HepG2 (cell line): Measurements from ENCODE around the gene POU1F1. TPM values are rescaled to one million over a fixed set of nuclear protein-coding genes. Genes with fewer than 3 reads are reported as not detected.

Experiments
- ATAC-seq: fragments of 200-7000 bp; cut with Tn5 transposase; 3 replicates; pipeline ENCODE4 v1.9.1; 2020; ENCODE audit warnings: mild to moderate bottlenecking, moderate library complexity
- BruUV-seq: library from RNA; stranded (reverse); fragments of 400-500 nt; replicated peaks from 2 replicates; lab custom pipeline; 2021; lab: Mats Ljungman, UMichigan
- CTCF ChIA-PET: fragments of 300-600 bp; formaldehyde crosslinking; extraction: SDS; loops from one replicate; lab custom pipeline; 2021; ENCODE audit warnings: low total read pairs, inconsistent platforms, low intra/inter-chr PET ratio; lab: Yijun Ruan, JAX
- POLR2A ChIA-PET: fragments of 350-600 bp; sonication (Branson Sonifier 250); formaldehyde crosslinking; loops from one replicate; lab custom pipeline; 2020; ENCODE audit warnings: antibody characterized with exemption, inconsistent platforms; lab: Yijun Ruan, JAX
- DNase-seq: peaks from one replicate; pipeline ENCODE4 v3.0.0-alpha.2; 2015; ENCODE audit warnings: low spot score
- FAIRE-seq: peaks from 3 replicates; lab custom pipeline; 2011; peaks lifted over from hg19 to GRCh38; lab: Jason Lieb, UNC
- H2AFZ ChIP-seq: one replicate; pipeline ENCODE4 v1.6.1; 2011; ENCODE audit warnings: low read length, inconsistent platforms
- H3K27ac ChIP-seq: fragments of 300-600 bp; 3 replicates; pipeline ENCODE4 v1.8.0; 2011; ENCODE audit warnings: mixed run types, mild to moderate bottlenecking, mixed read lengths, low read length, inconsistent platforms; ENCODE audit not compliant: insufficient read depth; ENCODE audit errors: extremely low read length
- H3K27me3 ChIP-seq, 2 experiments: fragments of 200-600 bp in 1 of 2; 2 replicates in 1 of 2; 3 replicates in 1 of 2; pipeline versions ENCODE4 v1.6.0 to v1.8.0; 2011; ENCODE audit warnings: low read length in 2 of 2, mild to moderate bottlenecking in 2 of 2, moderate library complexity in 2 of 2, inconsistent platforms in 1 of 2; ENCODE audit not compliant: insufficient read depth in 2 of 2, control insufficient read depth in 1 of 2
- H3K36me3 ChIP-seq, 2 experiments: fragments of 200-600 bp in 1 of 2; replicated peaks in 1 of 2; 2 replicates in 1 of 2; 3 replicates in 1 of 2; pipeline versions ENCODE4 v1.5.1 to v1.8.0; 2011; ENCODE audit warnings: low read length in 2 of 2, inconsistent platforms in 1 of 2; ENCODE audit not compliant: insufficient read depth in 2 of 2, control insufficient read depth in 1 of 2
- H3K4me1 ChIP-seq: 2 replicates; pipeline ENCODE4 v1.5.1; 2012; ENCODE audit warnings: low read length, inconsistent platforms; ENCODE audit not compliant: insufficient read depth
- H3K4me2 ChIP-seq: 2 replicates; pipeline ENCODE4 v1.6.0; 2011; ENCODE audit warnings: low read depth, low read length, inconsistent platforms
- H3K4me3 ChIP-seq, 3 experiments: fragments of 200-600 bp in 1 of 3; sonication (generic), shearing (Covaris generic) in 1 of 3; replicated peaks in 1 of 3; 2 replicates each; pipeline ENCODE4 v1.5.1; 2011 to 2016; ENCODE audit warnings: low read length in 3 of 3, inconsistent platforms in 2 of 3, low read depth in 2 of 3, mild to moderate bottlenecking in 2 of 3, control low read depth in 1 of 3, mixed read lengths in 1 of 3; ENCODE audit not compliant: insufficient read depth in 1 of 3
- H3K79me2 ChIP-seq: one replicate; pipeline ENCODE4 v1.6.1; 2011; ENCODE audit warnings: low read length, inconsistent platforms; ENCODE audit not compliant: insufficient read depth
- H3K9ac ChIP-seq: 2 replicates; pipeline ENCODE4 v1.6.0; 2011; ENCODE audit warnings: mild to moderate bottlenecking, low read depth, low read length, inconsistent platforms; ENCODE audit not compliant: insufficient read depth
- H3K9me3 ChIP-seq: 2 replicates; pipeline ENCODE4 v1.5.1; 2012; ENCODE audit warnings: mild to moderate bottlenecking, low read length
- H4K20me1 ChIP-seq: 2 replicates; pipeline ENCODE4 v1.6.0; 2011; ENCODE audit warnings: inconsistent platforms, mild to moderate bottlenecking, low read length, moderate library complexity; ENCODE audit not compliant: insufficient read depth
- POLR2A ChIP-seq, 2 experiments: IDR thresholded peaks; 2 replicates each; pipeline ENCODE4 v1.6.1; 2011; ENCODE audit warnings: low read depth in 2 of 2, low read length in 2 of 2, mild to moderate bottlenecking in 1 of 2, moderate library complexity in 1 of 2; ENCODE audit not compliant: insufficient read depth in 1 of 2
- POLR2AphosphoS5 ChIP-seq: IDR thresholded peaks from 2 replicates; pipeline ENCODE4 v1.6.1; 2012; ENCODE audit warnings: low read depth, low read length
- TEAD2 ChIP-seq: sonication (generic); formaldehyde crosslinking; IDR thresholded peaks from 2 replicates; pipeline ENCODE4 v1.9.0; 2021; ENCODE audit warnings: missing genetic modification reagents
- ZBTB21 ChIP-seq: sonication (generic); formaldehyde crosslinking; IDR thresholded peaks from 2 replicates; pipeline ENCODE4 v1.4.0; 2020; ENCODE audit warnings: missing genetic modification reagents
- ZSCAN12 ChIP-seq: sonication (generic); formaldehyde crosslinking; IDR thresholded peaks from 2 replicates; pipeline ENCODE4 v1.9.0; 2021; ENCODE audit warnings: mild to moderate bottlenecking, missing genetic modification reagents
- WGBS: methylation state at CpG from one replicate; pipeline ENCODE4 v1.1.6; 2017; ENCODE audit warnings: low lambda C conversion rate; 5-methylcytosine and 5-hydroxymethylcytosine counted together
- in situ Hi-C: cut with HindIII; loops from 2 replicates; pipeline ENCODE4 v1.10.0; 2017; ENCODE audit warnings: low pct_unique_long_range_greater_than_20kb; ENCODE audit not compliant: extremely low pct_ligation_motif_present
- intact Hi-C: fragments of 100-400 bp; cut with micrococcal nuclease; formaldehyde crosslinking; loops from one replicate; pipeline ENCODE4 v1.10.0; 2022; ENCODE audit not compliant: unreplicated experiment
- polyA plus RNA-seq, 8 experiments: library from polyadenylated mRNA; depleted of rRNA in 3 of 8; stranded (reverse) in 7 of 8; unstranded in 1 of 8; fragments of >200 nt; fragmentation: Illumina TruSeq in 4 of 8; extraction: Trizol in 4 of 8; gene quantifications; 2 replicates each; pipeline versions ENCODE4 v1.2.1 to v1.2.3, GENCODE V29; 2011 to 2016; ENCODE audit warnings: low read depth in 4 of 8, missing spikeins in 1 of 8, mixed read lengths in 1 of 8; ENCODE audit not compliant: insufficient read depth in 1 of 8
- total RNA-seq, 5 experiments: library from RNA; depleted of rRNA; stranded (reverse); fragments of >200 nt; fragmentation: Illumina TruSeq; extraction: Trizol; gene quantifications; 2 replicates each; pipeline ENCODE4 v1.2.3, GENCODE V29; 2016; ENCODE audit warnings: low read depth in 1 of 5
- TF ChIP-seq, protein P1 (sequence below): sonication (generic); formaldehyde crosslinking; IDR thresholded peaks from 2 replicates; pipeline ENCODE4 v1.4.0; 2020; ENCODE audit warnings: missing genetic modification reagents
- TF ChIP-seq, protein P2 (sequence below): sonication (generic); formaldehyde crosslinking; IDR thresholded peaks from 2 replicates; pipeline ENCODE4 v1.4.0; 2020; ENCODE audit warnings: missing genetic modification reagents
- TF ChIP-seq, protein P3 (sequence below): sonication (generic); formaldehyde crosslinking; IDR thresholded peaks from 2 replicates; pipeline ENCODE4 v1.4.0; 2020; ENCODE audit warnings: missing genetic modification reagents, borderline replicate concordance

POU1F1 gene
- total and polyA plus RNA-seq, 2 of the 13 experiments (the other 11 are each of a cell fraction or from before 2014, with no cell fraction given), result not detected

DNA sequence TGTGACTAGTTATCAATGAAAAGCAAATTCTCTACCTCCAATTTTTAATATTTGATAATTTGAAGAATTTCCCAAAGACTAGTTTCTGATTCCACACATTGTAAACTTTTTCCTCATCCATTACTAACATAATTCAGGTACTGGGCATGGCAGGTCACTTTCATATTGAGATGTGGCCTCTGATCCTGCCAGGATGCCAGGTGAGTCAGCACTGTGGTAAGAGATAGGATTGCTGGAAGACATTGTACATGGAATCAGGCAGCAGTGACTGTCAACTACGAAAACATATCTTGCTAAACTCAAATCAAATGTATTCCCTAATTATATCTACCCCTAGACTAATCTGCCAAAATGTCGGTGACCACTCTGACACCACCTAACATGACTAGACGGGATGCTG, 33.2 kb upstream of the POU1F1 start:
- no peak overlapping the region for H3K4me2 ChIP-seq
- CTCF ChIA-PET, result no interaction called here
- no peak for ATAC-seq

DNA sequence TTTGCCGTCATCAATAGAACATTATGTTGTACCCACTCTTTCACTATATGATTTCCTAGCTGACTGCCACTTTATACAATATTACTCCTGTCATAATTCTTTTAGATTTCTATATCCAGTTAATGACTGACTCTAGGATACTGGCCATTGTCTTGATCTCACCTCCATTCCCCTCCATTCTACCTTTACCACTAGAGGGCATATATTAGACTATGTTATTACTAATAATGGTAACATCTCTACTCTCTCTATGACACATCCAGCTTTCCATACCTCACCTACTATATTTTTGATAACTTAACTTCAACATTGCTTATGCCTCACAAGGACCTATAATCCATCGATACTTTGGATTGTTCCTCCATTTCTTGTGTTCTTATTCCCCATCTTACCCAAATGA, 31.4 kb upstream of the POU1F1 start:
- no peak overlapping the region for H3K27ac ChIP-seq
- in situ Hi-C loops, result loop anchor here (25.0 kb wide), 1 partner anchor 704 kb away; no protein-coding TSS in a partner anchor
- POLR2A ChIA-PET, result no interaction called here

More for the DNA sequence above, 33.2 kb upstream of the POU1F1 start:
- 7% methylated on average over 3 of the region's 3 CpGs for WGBS
- H3K9ac ChIP-seq, result no peak overlapping the region
- FAIRE-seq, result no peak
- TF ChIP-seq POLR2AphosphoS5 (no peak), ZBTB21 (CRISPR knock-in tag) (no peak), ZSCAN12 (CRISPR knock-in tag) (no peak)
- TF ChIP-seq, protein P1, sequence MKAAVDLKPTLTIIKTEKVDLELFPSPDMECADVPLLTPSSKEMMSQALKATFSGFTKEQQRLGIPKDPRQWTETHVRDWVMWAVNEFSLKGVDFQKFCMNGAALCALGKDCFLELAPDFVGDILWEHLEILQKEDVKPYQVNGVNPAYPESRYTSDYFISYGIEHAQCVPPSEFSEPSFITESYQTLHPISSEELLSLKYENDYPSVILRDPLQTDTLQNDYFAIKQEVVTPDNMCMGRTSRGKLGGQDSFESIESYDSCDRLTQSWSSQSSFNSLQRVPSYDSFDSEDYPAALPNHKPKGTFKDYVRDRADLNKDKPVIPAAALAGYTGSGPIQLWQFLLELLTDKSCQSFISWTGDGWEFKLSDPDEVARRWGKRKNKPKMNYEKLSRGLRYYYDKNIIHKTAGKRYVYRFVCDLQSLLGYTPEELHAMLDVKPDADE (CRISPR knock-in tag), result no peak
- POLR2A ChIA-PET, result no interaction called here
- DNase-seq, result no peak
- no peak overlapping the region for H3K4me3 ChIP-seq
- no peaks in the 10 kb centered on the region for H4K20me1 ChIP-seq
- no peak overlapping the region for H3K27ac ChIP-seq
- H3K4me1 ChIP-seq, result no peaks in the 10 kb centered on the region
- no TSS peak for BruUV-seq
- no peaks in the 10 kb centered on the region for H3K79me2 ChIP-seq
- no peak overlapping the region for H2AFZ ChIP-seq
- H3K9me3 ChIP-seq, result no peaks in the 10 kb centered on the region
- no peaks in the 10 kb centered on the region for H3K27me3 ChIP-seq
- in situ Hi-C loops (loop anchor here (25.0 kb wide), 1 partner anchor 703 kb away; no protein-coding TSS in a partner anchor), intact Hi-C loops (no loop called here)
- H3K36me3 ChIP-seq, result no peaks in the 10 kb centered on the region

More for the DNA sequence above, 31.4 kb upstream of the POU1F1 start:
- intact Hi-C loops, result no loop called here
- WGBS, result 69% methylated on average over 2 of the region's 2 CpGs
- Histone ChIP-seq H4K20me1 (no peaks in the 10 kb centered on the region), H3K4me2 (no peak overlapping the region), H3K4me1 (no peaks in the 10 kb centered on the region), H3K27me3 (no peaks in the 10 kb centered on the region; a peak in 1 of 5 replicates), H3K36me3 (no peaks in the 10 kb centered on the region), H3K79me2 (no peaks in the 10 kb centered on the region), H3K9me3 (no peaks in the 10 kb centered on the region), H3K4me3 (no peak overlapping the region), H3K9ac (no peak overlapping the region), H2AFZ (no peak overlapping the region)
- CTCF ChIA-PET, result no interaction called here
- FAIRE-seq (no peak), DNase-seq (no peak), ATAC-seq (peak; percentile 68)
- BruUV-seq, result no TSS peak
- TF ChIP-seq TEAD2 (CRISPR knock-in tag) (no peak), POLR2A (IDR thresholded peaks at IDR 0.05; ENCODE audit: insufficient read depth in 1 of 2, low read depth in 2 of 2, low read length in 2 of 2) (no peak)
- TF ChIP-seq, protein P2, sequence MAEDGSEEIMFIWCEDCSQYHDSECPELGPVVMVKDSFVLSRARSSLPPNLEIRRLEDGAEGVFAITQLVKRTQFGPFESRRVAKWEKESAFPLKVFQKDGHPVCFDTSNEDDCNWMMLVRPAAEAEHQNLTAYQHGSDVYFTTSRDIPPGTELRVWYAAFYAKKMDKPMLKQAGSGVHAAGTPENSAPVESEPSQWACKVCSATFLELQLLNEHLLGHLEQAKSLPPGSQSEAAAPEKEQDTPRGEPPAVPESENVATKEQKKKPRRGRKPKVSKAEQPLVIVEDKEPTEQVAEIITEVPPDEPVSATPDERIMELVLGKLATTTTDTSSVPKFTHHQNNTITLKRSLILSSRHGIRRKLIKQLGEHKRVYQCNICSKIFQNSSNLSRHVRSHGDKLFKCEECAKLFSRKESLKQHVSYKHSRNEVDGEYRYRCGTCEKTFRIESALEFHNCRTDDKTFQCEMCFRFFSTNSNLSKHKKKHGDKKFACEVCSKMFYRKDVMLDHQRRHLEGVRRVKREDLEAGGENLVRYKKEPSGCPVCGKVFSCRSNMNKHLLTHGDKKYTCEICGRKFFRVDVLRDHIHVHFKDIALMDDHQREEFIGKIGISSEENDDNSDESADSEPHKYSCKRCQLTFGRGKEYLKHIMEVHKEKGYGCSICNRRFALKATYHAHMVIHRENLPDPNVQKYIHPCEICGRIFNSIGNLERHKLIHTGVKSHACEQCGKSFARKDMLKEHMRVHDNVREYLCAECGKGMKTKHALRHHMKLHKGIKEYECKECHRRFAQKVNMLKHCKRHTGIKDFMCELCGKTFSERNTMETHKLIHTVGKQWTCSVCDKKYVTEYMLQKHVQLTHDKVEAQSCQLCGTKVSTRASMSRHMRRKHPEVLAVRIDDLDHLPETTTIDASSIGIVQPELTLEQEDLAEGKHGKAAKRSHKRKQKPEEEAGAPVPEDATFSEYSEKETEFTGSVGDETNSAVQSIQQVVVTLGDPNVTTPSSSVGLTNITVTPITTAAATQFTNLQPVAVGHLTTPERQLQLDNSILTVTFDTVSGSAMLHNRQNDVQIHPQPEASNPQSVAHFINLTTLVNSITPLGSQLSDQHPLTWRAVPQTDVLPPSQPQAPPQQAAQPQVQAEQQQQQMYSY (CRISPR knock-in tag), result no peak
- TF ChIP-seq, protein P3, sequence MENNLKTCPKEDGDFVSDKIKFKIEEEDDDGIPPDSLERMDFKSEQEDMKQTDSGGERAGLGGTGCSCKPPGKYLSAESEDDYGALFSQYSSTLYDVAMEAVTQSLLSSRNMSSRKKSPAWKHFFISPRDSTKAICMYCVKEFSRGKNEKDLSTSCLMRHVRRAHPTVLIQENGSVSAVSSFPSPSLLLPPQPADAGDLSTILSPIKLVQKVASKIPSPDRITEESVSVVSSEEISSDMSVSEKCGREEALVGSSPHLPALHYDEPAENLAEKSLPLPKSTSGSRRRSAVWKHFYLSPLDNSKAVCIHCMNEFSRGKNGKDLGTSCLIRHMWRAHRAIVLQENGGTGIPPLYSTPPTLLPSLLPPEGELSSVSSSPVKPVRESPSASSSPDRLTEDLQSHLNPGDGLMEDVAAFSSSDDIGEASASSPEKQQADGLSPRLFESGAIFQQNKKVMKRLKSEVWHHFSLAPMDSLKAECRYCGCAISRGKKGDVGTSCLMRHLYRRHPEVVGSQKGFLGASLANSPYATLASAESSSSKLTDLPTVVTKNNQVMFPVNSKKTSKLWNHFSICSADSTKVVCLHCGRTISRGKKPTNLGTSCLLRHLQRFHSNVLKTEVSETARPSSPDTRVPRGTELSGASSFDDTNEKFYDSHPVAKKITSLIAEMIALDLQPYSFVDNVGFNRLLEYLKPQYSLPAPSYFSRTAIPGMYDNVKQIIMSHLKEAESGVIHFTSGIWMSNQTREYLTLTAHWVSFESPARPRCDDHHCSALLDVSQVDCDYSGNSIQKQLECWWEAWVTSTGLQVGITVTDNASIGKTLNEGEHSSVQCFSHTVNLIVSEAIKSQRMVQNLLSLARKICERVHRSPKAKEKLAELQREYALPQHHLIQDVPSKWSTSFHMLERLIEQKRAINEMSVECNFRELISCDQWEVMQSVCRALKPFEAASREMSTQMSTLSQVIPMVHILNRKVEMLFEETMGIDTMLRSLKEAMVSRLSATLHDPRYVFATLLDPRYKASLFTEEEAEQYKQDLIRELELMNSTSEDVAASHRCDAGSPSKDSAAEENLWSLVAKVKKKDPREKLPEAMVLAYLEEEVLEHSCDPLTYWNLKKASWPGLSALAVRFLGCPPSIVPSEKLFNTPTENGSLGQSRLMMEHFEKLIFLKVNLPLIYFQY, result no peak
